HG03354 (cell line): Measurements from ENCODE around the gene IFI27L1.
A peak's percentile ranks its signal among the peaks of the same experiment; 100 is the strongest.

Experiments used
- ATAC-seq: cut with Tn5 transposase; IDR thresholded peaks from one replicate; pipeline ENCODE4 v1.9.1; 2021; ENCODE audit warnings: mild to moderate bottlenecking; ENCODE audit not compliant: unreplicated experiment, poor library complexity, severe bottlenecking

The IFI27L1 gene

GRCh38 chr14:94080621-94081385, at the start of gene IFI27L1, which contains the start of gene DDX24:
TSS of gene IFI27L1 (plus strand) at chr14:94081310. CDS start at chr14:94096938, 15,628 bp downstream.
TSS of gene DDX24 (minus strand) at chr14:94081202. CDS start at chr14:94079742, 1,460 bp downstream.
- ATAC-seq, result peak; percentile 97

GRCh38 chr14:94031883-94032279, 49.2 kb upstream of the IFI27L1 start:
- no peak for ATAC-seq

GRCh38 chr14:94034886-94035285, 46.2 kb upstream of the IFI27L1 start:
- ATAC-seq, result no peak

GRCh38 chr14:94036313-94037167, 44.6 kb upstream of the IFI27L1 start:
- ATAC-seq, result peak; percentile 92

- ATAC-seq, result no peak
These were observed 43.2 kb upstream of the IFI27L1 start for GRCh38 chr14:94037954-94038353.

- no peak for ATAC-seq
These were observed 42.6 kb upstream of the IFI27L1 start for GRCh38 chr14:94038510-94038909.

GRCh38 chr14:94038921-94039629, 42.0 kb upstream of the IFI27L1 start:
- ATAC-seq, result no peak

GRCh38 chr14:94040247-94040646, 40.9 kb upstream of the IFI27L1 start:
- no peak for ATAC-seq

GRCh38 chr14:94040796-94041195, 40.3 kb upstream of the IFI27L1 start:
- no peak for ATAC-seq

GRCh38 chr14:94041551-94042346, 39.4 kb upstream of the IFI27L1 start:
- no peak for ATAC-seq

GRCh38 chr14:94042433-94043091, 38.5 kb upstream of the IFI27L1 start:
- no peak for ATAC-seq

GRCh38 chr14:94043111-94043755, 37.9 kb upstream of the IFI27L1 start:
- ATAC-seq, result no peak

- ATAC-seq, result no peak
These were observed 37.2 kb upstream of the IFI27L1 start for GRCh38 chr14:94043756-94044475.

- no peak for ATAC-seq
These were observed 36.5 kb upstream of the IFI27L1 start for GRCh38 chr14:94044476-94045091.

GRCh38 chr14:94045101-94045500, 36.0 kb upstream of the IFI27L1 start:
- ATAC-seq, result no peak

GRCh38 chr14:94045563-94046345, 35.4 kb upstream of the IFI27L1 start:
- ATAC-seq, result no peak
